PC-9 (cell line): ENCODE results near the gene CNGB1. TPM values are rescaled to one million over a fixed set of nuclear protein-coding genes. Genes with fewer than 3 reads are reported as not detected.

ENCODE experiments used
- BruUV-seq: library from RNA; stranded (reverse); fragments of 400-500 nt; replicated peaks from 2 replicates; lab custom pipeline; 2021; lab: Mats Ljungman, UMichigan
- CTCF ChIA-PET: fragments of 300-600 bp; sonication (Branson Sonifier 250); formaldehyde crosslinking; loops from one replicate; lab custom pipeline; 2022; ENCODE audit warnings: antibody characterized with exemption; lab: Charles Lee
- POLR2A ChIA-PET: fragments of 300-600 bp; sonication (Branson Sonifier 250); formaldehyde crosslinking; loops from one replicate; lab custom pipeline; 2022; ENCODE audit warnings: antibody characterized with exemption; ENCODE audit not compliant: unreplicated experiment; lab: Charles Lee
- DNase-seq, 2 experiments: peaks; one replicate each; pipeline versions ENCODE4 v3.0.0 to v3.0.0-alpha.2; 2015 to 2022; ENCODE audit warnings: mixed read lengths in 1 of 2
- H2AFZ ChIP-seq: fragments of 200-600 bp; sonication (generic); 2 replicates; pipeline ENCODE4 v1.8.1; 2017; ENCODE audit warnings: antibody characterized with exemption
- H3F3A ChIP-seq: fragments of 200-600 bp; sonication (generic); 2 replicates; pipeline ENCODE4 v1.8.1; 2017; ENCODE audit warnings: antibody characterized with exemption, mild to moderate bottlenecking, low read depth; ENCODE audit not compliant: insufficient read depth
- H3K27ac ChIP-seq: fragments of 200-600 bp; sonication (generic); 2 replicates; pipeline ENCODE4 v1.6.1; 2016; ENCODE audit warnings: mixed run types
- H3K27me3 ChIP-seq: fragments of 200-600 bp; sonication (generic); 2 replicates; pipeline ENCODE4 v1.6.1; 2016; ENCODE audit warnings: low read depth, mixed run types; ENCODE audit not compliant: insufficient read depth
- H3K36me3 ChIP-seq: fragments of 200-600 bp; sonication (generic); 2 replicates; pipeline ENCODE4 v1.6.1; 2016; ENCODE audit warnings: low read depth, mixed run types
- H3K4me1 ChIP-seq: fragments of 200-600 bp; sonication (generic); replicated peaks from 2 replicates; pipeline ENCODE4 v1.6.1; 2016; ENCODE audit warnings: mixed run types; ENCODE audit not compliant: insufficient read depth
- H3K4me2 ChIP-seq: fragments of 200-600 bp; sonication (generic); 2 replicates; pipeline ENCODE4 v1.6.1; 2017; ENCODE audit warnings: mixed run types
- H3K4me3 ChIP-seq: fragments of 200-600 bp; sonication (generic); 2 replicates; pipeline ENCODE4 v1.6.1; 2016; ENCODE audit warnings: mixed run types
- H3K79me2 ChIP-seq: fragments of 200-600 bp; sonication (generic); 2 replicates; pipeline ENCODE4 v1.6.1; 2017; ENCODE audit warnings: low read depth, mixed run types
- H3K9me2 ChIP-seq: fragments of 200-600 bp; sonication (generic); 2 replicates; pipeline ENCODE4 v1.8.1; 2017; ENCODE audit warnings: mild to moderate bottlenecking; ENCODE audit not compliant: insufficient read depth
- H3K9me3 ChIP-seq: fragments of 200-600 bp; sonication (generic); 2 replicates; pipeline ENCODE4 v1.8.1; 2016; ENCODE audit warnings: low read depth; ENCODE audit not compliant: insufficient read depth
- H4K20me1 ChIP-seq: fragments of 200-600 bp; sonication (generic); 2 replicates; pipeline ENCODE4 v1.8.1; 2017; ENCODE audit not compliant: insufficient read depth
- CTCF ChIP-seq: fragments of 200-600 bp; sonication (generic); conservative IDR thresholded peaks from 2 replicates; pipeline ENCODE4 v1.6.1; 2017; ENCODE audit warnings: mixed run types, antibody characterized with exemption, mild to moderate bottlenecking, moderate library complexity
- EZH2 ChIP-seq: fragments of 200-600 bp; sonication (generic); IDR thresholded peaks from 2 replicates; pipeline ENCODE4 v1.8.0; 2017; ENCODE audit warnings: antibody characterized with exemption, low read depth
- intact Hi-C: fragments of 100-400 bp; cut with micrococcal nuclease; formaldehyde crosslinking; loops from one replicate; pipeline ENCODE4 v1.10.0; 2022; ENCODE audit not compliant: unreplicated experiment
- total RNA-seq: library from RNA; stranded (reverse); gene quantifications from 2 replicates; pipeline ENCODE4 v1.2.3, GENCODE V29; 2021

Gene CNGB1
- total RNA-seq, 1 experiment from 2014 or later: 1.1 TPM

GRCh38 chr16:57971848-57972247, 920 bp upstream of the CNGB1 start:
- peaks cover 12% of the 10 kb centered on the region for H3F3A ChIP-seq
- peaks cover 14% of the 10 kb centered on the region for H3K4me1 ChIP-seq
- H4K20me1 ChIP-seq: no peaks in the 10 kb centered on the region
- no peaks in the 10 kb centered on the region for H3K27me3 ChIP-seq
- H3K79me2 ChIP-seq: no peaks in the 10 kb centered on the region
- H3K4me2 ChIP-seq: no peak overlapping the region
- no peak overlapping the region for H3K4me3 ChIP-seq
- intact Hi-C loops: no loop called here
- no peaks in the 10 kb centered on the region for H3K9me3 ChIP-seq
- no peak overlapping the region for H3K27ac ChIP-seq
- H2AFZ ChIP-seq: no peak overlapping the region
- no peaks in the 10 kb centered on the region for H3K36me3 ChIP-seq
- BruUV-seq: no TSS peak
- no peaks in the 10 kb centered on the region for H3K9me2 ChIP-seq
- no peak for TF ChIP-seq EZH2
- TF ChIP-seq CTCF: no peak
- CTCF ChIA-PET: no interaction called here
- POLR2A ChIA-PET: no interaction called here
- DNase-seq: no peak

GRCh38 chr16:57970319-57970718, 609 bp downstream of the CNGB1 start:
- no peak overlapping the region for H3K27ac ChIP-seq
- intact Hi-C loops: no loop called here
- POLR2A ChIA-PET: no interaction called here
- no peak for DNase-seq
- no peaks in the 10 kb centered on the region for H4K20me1 ChIP-seq
- no peaks in the 10 kb centered on the region for H3K79me2 ChIP-seq
- no peak for TF ChIP-seq EZH2
- no peak for TF ChIP-seq CTCF
- CTCF ChIA-PET: no interaction called here
- H3K4me1 ChIP-seq: 0 out of 2 replicates have a peak, but pooled peaks cover 5% of the 10 kb centered on the region
- H3K4me2 ChIP-seq: no peak overlapping the region
- H2AFZ ChIP-seq: no peak overlapping the region
- H3K9me2 ChIP-seq: no peaks in the 10 kb centered on the region
- peaks cover 21% of the 10 kb centered on the region for H3F3A ChIP-seq
- H3K9me3 ChIP-seq: no peaks in the 10 kb centered on the region
- no peaks in the 10 kb centered on the region for H3K27me3 ChIP-seq
- BruUV-seq: no TSS peak
- no peaks in the 10 kb centered on the region for H3K36me3 ChIP-seq
- no peak overlapping the region for H3K4me3 ChIP-seq

- BruUV-seq: no TSS peak
- Histone ChIP-seq H3K9me2 (no peaks in the 10 kb centered on the region), H2AFZ (no peak overlapping the region), H3K4me1 (0 out of 2 replicates have a peak, but pooled peaks cover 5% of the 10 kb centered on the region), H3K4me3 (no peak overlapping the region), H4K20me1 (no peaks in the 10 kb centered on the region), H3K4me2 (no peak overlapping the region), H3K27ac (no peak overlapping the region), H3K27me3 (no peaks in the 10 kb centered on the region), H3K9me3 (no peaks in the 10 kb centered on the region), H3F3A (peaks cover 28% of the 10 kb centered on the region), H3K79me2 (no peaks in the 10 kb centered on the region), H3K36me3 (no peaks in the 10 kb centered on the region)
- CTCF ChIA-PET: no interaction called here
- POLR2A ChIA-PET: no interaction called here
- DNase-seq: no peak
- intact Hi-C loops: no loop called here
- TF ChIP-seq CTCF (no peak), EZH2 (no peak)
These were observed 1.3 kb downstream of the CNGB1 start for GRCh38 chr16:57969451-57970123.
